NCI-H1417 (cell line): ENCODE measurements around the gene SLC9B1.

Source experiments
- DNase-seq, 3 experiments: peaks; one replicate each; lab custom pipeline; 2025; lab: John Stamatoyannopoulos, UW

Gene SLC9B1, protein sequence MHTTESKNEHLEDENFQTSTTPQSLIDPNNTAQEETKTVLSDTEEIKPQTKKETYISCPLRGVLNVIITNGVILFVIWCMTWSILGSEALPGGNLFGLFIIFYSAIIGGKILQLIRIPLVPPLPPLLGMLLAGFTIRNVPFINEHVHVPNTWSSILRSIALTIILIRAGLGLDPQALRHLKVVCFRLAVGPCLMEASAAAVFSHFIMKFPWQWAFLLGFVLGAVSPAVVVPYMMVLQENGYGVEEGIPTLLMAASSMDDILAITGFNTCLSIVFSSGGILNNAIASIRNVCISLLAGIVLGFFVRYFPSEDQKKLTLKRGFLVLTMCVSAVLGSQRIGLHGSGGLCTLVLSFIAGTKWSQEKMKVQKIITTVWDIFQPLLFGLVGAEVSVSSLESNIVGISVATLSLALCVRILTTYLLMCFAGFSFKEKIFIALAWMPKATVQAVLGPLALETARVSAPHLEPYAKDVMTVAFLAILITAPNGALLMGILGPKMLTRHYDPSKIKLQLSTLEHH

DNA sequence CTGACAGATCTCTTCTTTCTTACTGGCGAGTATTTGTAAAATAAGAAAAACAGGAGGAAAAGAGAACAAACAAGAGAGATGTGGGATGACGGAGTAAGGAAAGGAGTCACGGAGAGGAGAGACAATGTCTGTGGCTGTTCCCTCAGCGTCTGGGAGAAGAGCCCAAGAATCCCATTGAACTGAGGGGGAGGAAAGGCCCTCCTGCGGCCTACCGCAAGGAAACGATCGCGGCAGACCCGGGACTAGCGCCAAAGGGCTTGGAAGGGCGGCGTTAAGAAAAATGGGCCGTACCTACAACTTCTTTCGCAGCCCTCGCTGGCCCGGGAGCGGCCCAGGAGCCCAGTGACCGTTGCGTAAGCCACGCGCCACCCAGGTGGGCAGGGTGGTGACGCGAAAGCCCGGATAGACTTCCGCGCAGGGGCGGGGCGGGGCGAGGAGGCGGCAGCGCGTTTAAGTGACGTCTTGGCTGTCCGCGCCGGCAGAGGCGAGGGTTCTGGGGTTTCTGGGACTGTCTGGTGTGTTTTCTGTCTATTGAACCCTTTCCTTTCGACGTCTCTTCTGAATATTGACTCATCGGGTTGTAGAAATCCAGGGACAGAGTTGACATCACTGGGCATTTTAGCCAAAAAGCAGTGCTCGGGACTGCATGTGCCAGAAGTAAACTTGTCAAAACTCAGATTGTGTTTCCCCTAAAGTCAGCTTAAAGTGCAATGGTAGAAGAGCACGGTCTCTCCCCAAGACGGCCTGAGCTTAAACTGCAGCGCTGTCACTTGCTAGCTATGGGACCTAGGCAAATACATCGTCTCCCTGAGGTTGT is at the start of gene SLC9B1:
Gene SLC9B1, minus strand, starts transcription at position 398 of the 817 bp plus-strand sequence. CDS start 27,994 bp downstream, outside the sequence.
- peak; percentile 72 to 95 (median 89) for DNase-seq

DNA sequence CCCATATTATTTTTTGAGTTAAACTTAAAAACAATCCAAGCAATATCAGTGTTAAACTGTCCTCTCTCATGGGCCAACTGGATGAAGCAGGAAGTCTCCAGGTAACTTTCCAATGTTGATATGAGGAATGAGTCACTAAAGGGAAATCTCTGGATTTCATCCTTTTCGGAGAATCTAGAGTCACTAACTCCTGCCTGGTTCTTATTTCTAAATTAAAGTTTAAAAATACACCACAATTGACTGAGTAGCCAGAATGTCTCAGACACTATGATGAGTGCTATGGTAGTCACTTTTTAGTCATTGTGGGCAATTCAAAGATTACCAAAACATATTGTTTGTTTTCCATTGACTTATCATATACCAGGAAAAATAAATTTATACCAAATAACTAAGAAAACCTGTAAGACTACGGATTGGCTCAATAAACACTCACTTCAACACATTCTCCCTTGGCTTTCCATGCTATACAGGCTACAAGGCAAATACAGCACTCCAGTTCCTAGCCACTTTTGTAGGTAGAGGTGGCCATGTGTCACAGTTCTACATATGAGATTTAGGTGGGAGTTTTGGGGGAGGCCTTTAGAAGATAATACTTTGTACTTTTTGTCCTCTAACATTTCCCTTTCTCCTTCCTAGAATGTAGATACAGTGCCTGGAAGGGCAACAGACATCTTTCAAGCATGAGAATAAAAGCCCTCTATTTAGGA is 48.5 kb upstream of the SLC9B1 start:
- DNase-seq, result no peak

DNA sequence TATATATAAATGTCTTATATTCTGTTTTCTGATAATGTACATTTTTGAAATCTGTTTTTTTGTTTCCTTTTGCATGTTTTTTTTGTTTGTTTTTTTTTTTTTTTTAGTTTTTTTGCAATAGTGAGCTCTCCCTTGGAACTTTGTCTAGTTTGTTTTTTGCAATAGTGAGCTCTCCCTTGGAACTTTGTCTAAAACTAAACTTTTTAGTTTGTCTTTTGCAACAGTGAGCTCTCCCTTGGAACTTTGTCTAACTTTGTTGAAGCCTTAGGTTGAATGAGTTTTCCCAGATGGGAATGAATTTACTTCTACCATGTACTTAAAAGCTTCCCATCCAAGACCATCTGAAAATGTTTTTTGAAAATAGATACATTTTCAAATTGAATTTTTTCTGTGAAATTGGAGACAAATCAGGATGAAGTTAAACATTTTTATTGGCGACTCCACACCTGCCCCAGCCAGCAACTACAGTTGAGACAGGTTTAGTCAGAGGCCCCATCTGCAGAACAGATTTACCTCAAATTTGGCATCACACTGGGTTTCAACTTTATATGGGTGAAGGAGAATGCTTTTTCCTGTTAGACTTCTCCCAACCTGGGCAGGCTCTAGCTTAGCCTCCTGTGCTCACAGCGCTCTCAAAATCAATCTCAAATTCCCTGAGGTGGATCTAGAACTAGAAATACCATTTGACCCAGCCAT is 41.1 kb upstream of the SLC9B1 start:
- DNase-seq, result no peak

DNA sequence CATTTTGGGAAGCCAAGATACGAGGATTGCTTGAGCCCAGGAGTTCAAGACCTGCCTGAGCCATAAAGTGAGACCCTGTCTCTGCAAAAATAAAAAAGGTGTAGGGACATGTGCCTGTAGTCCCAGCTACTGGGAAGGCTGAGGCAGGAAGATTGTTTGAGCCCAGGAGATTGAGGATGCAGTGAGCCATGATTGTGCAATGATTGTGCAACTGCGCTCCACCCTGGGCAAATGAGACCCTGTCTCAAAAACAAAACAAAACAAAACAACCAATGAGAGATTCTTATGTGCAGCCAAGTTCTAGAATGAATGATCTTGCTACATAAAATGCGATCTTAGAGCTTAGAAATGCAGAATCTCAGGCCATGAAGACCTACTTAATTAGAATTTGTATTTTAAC is 34.5 kb upstream of the SLC9B1 start:
- no peak for DNase-seq

DNA sequence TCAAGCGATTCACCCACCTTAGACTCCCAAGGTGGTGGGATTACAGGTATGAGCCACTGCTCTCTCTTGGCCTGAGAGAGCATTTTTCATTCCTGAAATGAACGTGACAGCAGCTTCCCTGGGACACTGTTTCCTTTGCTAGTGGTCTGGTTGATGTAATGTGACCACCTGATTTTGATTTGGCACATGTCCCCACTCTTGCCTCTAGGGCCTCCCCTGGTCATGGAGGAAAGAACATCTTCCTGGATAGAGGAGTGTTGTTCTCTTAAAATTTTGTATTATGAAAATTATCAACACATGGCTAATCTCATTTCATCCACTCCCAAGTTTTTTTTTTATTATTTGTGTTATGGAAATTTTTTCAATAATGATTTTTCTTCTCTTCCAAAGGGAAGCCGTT is 33.3 kb upstream of the SLC9B1 start:
- no peak for DNase-seq

DNA sequence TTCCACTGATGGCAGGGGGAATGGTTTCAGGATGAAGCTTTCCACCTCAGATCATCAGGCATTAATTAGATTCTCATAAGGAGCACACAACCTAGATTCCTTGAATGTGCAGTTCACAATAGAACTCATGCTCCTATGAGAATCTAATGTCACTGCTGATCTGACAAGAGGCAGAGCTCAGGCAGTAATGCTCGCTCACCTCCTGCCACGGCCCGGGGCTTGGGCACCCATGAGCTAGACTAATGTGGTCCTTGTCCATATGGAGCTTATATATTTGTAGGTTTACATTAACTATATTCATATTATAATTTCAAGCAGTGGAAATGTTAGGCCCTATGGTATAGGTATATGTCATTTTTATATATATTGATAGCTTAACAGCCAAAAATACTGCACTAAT is 32.6 kb upstream of the SLC9B1 start:
- no peak for DNase-seq

DNA sequence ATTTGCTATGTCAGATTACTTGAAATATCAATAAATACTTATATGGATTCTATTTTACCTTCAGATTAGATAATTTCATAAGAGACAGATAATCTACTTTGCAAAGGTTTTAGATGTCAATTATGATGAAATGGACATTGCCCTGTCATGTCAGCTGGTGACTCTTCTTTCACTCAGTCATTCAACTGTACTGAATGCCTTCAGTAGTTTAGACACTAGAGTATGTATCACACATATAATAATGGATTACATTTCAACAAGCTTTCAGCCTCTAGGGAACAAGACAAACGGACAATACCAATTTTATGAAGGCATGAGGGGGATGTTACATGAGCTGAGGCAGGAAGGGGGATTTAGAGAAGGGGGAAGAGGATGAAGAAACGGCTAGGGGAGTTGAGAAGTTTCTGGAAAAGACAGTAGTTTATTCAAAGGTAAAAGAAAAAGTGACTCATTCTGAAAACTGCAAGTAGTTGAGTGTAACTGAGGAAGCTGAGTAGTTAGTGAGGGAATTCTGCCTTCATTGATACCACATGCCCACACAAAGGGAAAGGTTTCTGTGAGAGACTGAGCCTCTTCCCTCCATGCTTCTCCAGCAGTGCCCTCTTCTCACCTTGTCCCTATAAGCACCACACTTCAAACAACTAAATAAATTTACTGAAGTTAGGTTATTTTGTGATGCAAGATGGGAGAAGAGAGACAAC is 31.4 kb upstream of the SLC9B1 start:
- DNase-seq, result no peak

DNA sequence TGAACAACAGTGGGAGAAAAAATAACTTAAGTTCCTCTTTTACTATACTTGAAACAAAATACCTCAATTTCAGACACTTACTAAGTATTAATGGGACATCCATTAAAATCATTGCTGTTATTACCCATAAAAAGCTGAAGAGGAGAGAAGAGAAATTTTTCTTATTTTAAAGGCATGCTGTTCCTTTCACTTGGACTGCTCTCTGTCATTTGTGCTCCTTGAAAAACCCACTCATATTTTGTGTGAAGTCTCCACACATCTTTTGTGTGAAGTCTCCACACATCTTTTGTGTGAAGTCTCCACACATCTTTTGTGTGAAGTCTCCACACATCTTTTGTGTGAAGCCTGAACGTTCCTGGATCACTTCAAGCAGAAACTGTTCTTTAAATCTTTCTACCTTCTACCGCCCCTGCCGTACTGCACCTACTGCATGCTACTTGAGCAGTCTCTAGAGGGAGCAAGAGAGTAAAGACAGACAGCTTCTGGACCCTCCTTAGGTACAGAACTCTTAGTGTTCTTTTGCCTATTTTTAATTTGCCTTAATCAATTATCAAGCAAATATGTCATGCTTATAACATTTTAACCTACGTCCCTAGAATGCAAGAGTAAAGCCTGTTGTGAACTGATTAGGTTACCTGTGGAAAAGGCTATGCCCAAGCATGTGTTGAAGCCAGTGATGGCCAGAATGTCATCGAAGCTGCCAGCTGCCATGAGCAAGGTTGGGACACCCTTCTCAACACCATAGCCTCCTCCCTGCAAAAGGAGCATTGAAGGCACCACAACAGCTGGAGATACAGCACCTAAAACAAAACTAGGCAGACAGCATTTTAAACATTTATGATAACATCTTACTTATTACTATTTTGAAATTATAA is 27.1 kb upstream of the SLC9B1 start:
- DNase-seq, result peak in 2 of 3 experiments; percentile 1 to 43

DNA sequence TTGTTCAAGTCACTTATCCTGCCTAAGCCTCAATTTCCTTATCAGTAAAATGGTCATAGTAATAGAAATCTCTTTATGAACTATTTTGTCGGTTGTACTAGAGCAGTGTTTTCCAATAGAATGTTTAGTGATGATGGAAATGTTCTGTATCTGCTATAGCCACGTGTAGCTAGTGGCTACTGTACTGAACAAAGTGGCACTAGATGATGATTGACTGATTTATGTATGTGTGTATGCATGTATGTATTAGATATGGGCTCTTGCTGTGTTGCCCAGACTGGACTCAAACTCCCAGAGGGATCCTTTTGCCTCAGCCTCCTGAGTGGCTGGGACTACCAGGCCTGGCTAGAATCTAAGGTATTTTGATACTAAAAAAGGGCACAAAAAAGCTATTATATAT is 24.7 kb upstream of the SLC9B1 start:
- DNase-seq, result no peak

DNA sequence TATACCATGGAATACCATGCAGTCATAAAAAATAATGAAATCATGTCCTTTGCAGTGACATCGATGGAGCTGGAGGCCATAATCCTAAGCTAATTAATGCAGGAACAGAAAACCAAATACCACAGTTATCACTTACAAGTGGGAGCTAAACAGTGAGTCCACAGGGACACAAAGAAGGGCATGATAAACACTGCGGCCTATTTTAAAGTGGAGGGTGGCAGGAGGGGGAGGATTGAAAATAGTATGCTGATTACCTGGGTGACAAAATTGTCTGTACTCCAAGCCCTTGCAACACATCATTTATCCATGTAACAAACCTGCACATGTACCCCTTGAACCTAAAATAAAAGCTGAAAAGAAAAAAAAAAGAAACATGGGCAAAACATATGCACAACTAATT is 16.7 kb upstream of the SLC9B1 start:
- DNase-seq, result no peak

DNA sequence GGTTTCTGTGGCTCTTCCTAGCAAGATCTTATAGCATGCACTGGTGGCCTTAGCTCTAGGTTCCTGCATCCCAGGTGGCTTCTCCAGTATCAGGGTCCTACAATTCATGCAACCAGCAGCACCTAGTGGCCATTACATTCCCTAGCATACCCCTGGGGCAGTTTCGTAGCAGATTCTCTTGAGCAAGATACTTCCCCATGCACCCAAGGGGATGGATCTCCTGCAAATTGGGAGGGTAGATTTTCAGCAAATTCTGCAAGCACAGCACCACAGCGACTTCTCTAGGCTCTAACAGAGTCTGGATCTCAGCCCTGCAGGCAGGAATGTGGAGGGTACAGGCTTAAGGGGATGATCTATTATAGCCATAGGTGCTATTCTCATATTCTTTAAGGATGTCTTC is 13.1 kb upstream of the SLC9B1 start:
- DNase-seq, result peak in 2 of 3 experiments; percentile 8 to 40

DNA sequence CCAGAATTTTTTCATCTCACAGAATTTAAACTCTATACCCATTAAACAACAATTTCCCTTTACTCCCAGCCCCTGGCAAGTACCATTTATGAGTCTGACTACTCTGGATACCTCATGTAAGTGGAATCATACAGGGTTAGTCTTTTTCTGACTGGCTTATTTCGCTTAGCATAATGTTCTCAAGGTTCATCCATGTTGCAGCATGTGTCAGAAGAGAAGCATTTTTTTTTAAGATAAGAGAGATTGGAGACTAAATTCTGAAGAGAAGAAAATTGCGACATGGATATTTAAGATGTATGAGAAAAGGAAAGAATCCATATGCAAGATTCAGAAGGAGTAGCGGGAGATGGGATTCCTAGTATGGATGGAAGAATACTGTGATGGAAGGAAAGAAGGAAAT is 11.3 kb upstream of the SLC9B1 start:
- no peak for DNase-seq

DNA sequence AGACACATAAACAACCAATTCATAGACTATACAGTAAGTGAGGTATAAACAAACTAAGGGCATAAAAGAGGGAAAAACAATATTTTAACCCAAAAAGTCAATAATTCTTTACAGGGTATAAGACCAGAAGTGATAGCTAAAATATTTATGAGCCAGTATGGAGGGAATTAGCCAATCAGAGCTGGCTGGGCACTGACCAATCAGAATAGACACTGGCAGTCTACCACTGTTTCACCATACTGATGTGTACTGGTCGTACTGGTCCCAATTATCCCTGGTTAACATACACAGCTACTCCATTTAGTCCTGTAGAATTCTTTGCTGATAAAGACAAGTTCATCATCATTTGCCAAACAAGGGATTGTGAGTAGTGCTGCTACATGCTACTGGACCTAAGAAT is 9.8 kb upstream of the SLC9B1 start:
- no peak for DNase-seq

DNA sequence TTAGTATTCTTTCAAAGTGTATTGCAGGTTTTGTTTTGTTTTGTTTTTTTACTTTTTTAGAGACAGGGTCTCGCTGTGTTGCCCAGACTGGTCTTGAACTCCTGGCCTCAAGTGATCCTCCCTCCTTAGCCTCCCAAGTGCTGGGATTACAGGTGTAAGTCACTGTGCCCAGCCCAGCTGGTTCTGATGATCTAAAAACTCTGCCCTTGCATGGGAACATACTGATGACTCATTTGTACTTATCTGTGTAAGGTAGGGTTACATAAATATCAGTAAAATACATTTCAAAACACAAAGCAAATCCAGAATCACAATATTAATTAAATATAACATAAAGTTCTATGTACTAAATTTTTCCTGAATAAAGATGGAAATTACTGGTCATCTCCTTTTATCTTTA is 7.4 kb upstream of the SLC9B1 start:
- no peak for DNase-seq

DNA sequence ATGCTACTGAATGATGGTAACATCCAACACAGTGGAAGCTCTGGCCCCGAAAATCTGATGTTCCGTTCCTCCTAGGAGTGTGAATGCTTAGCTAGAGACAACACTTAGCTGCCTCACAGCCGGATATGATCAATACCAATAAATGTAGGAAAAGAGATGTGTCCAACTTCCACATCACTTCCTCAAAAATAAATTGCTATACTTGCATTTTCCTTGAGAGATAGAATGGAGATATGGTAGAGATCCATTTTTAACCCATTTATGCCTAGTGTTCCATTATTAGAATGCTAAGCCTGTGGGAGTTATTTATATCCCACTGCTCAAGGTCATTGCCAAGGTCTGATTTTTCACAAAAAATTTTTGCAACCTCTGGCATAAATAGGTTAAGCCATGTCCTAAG is 5.5 kb upstream of the SLC9B1 start:
- DNase-seq, result no peak

DNA sequence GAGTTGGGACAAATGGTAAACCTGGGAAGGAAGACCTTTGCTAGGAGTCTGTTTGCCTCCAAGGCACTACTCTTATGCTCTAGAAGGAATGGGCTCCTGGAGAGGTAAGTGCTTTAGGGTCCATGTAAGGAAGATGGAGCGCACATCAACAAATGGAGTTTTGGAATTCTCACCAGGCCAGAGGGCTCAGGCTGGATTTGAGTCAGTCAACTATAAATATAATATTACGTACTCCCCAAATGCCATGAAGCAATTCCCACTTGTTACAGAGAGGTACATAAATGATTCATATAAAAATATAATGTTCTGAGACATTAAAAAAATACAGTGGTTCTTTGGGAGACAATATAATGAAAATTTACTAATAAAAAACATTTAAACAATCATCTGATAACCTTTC is 1.6 kb upstream of the SLC9B1 start:
- no peak for DNase-seq

DNA sequence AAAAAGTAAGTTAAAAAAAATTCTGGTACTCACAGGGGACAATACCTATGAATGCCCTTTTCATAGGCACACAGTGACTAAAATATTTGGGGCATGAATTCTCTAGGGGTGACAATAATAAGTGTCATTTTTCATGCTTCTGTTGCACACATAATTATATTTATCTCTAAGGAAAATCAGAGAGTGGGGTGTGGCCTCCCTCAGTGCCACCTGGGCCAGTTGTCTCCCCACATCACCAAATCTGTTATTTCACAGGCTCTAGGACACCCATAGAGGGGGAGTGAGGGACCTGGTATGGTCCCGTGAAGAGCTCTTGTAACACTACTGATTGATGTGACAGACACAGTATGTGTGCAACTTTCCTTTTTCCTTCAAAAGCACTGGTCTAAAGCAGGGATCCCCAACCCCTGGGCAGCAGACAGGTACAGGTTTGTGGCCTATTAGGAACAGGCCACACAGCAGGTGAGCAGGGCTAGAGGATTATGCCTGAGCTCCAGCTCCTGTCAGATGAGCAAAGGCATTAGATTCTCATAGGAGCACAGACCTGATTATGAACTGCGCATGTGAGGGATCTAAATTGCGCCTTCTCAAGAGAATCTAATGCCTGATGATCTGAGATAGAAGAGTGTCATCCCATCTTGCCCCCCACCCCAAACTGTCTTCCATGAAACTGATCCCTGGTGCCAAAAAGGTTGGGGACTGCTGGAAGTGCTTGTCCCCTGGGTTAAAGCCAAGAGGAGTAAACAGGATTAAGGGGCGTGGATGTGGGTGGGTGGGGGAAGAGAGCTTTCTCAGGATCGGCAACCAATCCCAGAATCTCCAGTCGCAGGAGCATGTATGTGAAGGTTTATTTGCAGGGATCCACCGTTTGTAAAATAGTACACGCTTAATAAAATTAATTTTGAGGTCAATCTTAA is 856 bp downstream of the SLC9B1 start:
- peak in 2 of 3 experiments; percentile 61 to 82 for DNase-seq

DNA sequence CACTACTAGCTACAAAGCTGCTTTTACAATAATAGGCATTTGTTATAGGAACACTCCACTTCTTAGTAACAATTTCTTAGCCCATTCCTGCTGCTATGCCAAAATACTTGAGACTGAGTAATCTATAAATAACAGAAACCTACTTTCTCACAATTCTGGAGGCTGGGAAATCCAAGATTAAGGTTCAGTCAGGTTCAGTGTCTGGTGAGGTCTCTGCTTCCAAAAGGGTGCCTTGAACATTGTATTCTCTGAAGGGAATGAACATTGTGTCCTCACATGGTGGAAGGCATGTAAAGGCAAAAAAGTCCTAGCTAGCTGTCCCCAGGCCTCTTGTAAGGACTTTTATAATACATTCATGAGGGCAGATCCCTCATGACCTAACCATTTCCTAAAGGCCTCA is 7.0 kb downstream of the SLC9B1 start:
- DNase-seq, result no peak

DNA sequence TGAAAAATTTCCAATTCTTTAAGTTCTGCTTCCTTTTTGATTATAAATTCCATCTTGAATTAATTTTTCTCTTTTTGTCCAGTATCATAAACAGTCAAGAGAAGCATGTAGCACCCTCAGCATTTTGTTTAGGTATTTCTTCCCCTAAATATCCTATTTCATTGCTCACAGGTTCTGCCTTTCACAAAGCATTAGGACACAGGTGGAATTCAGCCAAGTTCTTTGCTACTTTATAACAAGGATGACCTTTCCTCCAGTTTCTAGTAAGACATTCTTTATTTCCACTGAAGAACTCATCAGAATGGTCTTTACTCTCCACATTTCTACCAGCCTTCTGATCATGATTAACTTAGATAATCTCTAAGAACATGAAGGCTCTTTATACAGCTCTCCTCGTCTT is 7.4 kb downstream of the SLC9B1 start:
- DNase-seq, result no peak
